Rectal smooth muscle tissue (tissue), 1 donor: ENCODE measurements around the gene ELMO1.

Experiments used
- H3K27ac ChIP-seq: one replicate; pipeline ENCODE4 v1.7.0; 2013; ENCODE audit warnings: low read depth, low read length, inconsistent platforms
- H3K27me3 ChIP-seq: one replicate; pipeline ENCODE4 v1.7.0; 2013; ENCODE audit warnings: low read length; ENCODE audit not compliant: control insufficient read depth, insufficient read depth
- H3K36me3 ChIP-seq: one replicate; pipeline ENCODE4 v1.7.0; 2013; ENCODE audit warnings: low read length; ENCODE audit not compliant: control insufficient read depth, insufficient read depth
- H3K4me1 ChIP-seq: one replicate; pipeline ENCODE4 v1.7.0; 2013; ENCODE audit warnings: low read length; ENCODE audit not compliant: control insufficient read depth, insufficient read depth
- H3K4me3 ChIP-seq: one replicate; pipeline ENCODE4 v1.7.0; 2013; ENCODE audit warnings: low read length
- H3K9ac ChIP-seq: one replicate; pipeline ENCODE4 v1.7.0; 2013; ENCODE audit warnings: low read length

ELMO1 gene

DNA sequence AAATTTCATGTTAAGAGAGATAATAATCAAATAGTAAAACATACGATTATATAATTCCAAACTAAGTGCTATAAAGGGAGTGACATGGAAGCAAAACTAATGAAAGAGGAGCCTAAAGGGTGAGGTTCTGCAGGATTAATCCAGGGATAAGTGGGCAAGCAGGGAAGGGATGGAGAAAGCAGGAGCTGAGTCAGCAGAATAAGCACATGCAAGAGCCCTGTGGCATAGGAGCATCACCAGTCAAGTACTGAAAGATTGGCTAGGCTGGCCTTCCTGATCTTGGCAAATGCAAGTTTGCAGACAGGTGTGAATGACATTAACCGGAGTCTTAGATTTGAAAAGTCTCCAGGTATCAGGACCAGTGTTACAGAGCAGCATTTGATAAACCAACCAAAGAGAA lies 336.4 kb downstream of the ELMO1 start:
- no peak overlapping the region for H3K9ac ChIP-seq
- no peak overlapping the region for H3K4me3 ChIP-seq
- H3K27ac ChIP-seq: no peak overlapping the region
- peaks cover 3% of the 10 kb centered on the region for H3K4me1 ChIP-seq
- H3K27me3 ChIP-seq: no peaks in the 10 kb centered on the region
- no peaks in the 10 kb centered on the region for H3K36me3 ChIP-seq

- no peak overlapping the region for H3K4me3 ChIP-seq
- no peaks in the 10 kb centered on the region for H3K27me3 ChIP-seq
- no peak overlapping the region for H3K9ac ChIP-seq
- H3K4me1 ChIP-seq: peaks cover 3% of the 10 kb centered on the region
- H3K36me3 ChIP-seq: no peaks in the 10 kb centered on the region
- no peak overlapping the region for H3K27ac ChIP-seq
Measured at GRCh38 chr7:37111459-37111858, 337.2 kb downstream of the ELMO1 start.

GRCh38 chr7:37110660-37111424 lies 337.8 kb downstream of the ELMO1 start:
- Histone ChIP-seq H3K4me3 (no peak overlapping the region), H3K27me3 (no peaks in the 10 kb centered on the region), H3K9ac (no peak overlapping the region), H3K4me1 (peaks cover 3% of the 10 kb centered on the region), H3K36me3 (no peaks in the 10 kb centered on the region), H3K27ac (no peak overlapping the region)

- Histone ChIP-seq H3K36me3 (no peaks in the 10 kb centered on the region), H3K27me3 (no peaks in the 10 kb centered on the region), H3K9ac (no peak overlapping the region), H3K27ac (no peak overlapping the region), H3K4me3 (no peak overlapping the region), H3K4me1 (peaks cover 3% of the 10 kb centered on the region)
Measured at GRCh38 chr7:37109843-37110242, 338.8 kb downstream of the ELMO1 start.

DNA sequence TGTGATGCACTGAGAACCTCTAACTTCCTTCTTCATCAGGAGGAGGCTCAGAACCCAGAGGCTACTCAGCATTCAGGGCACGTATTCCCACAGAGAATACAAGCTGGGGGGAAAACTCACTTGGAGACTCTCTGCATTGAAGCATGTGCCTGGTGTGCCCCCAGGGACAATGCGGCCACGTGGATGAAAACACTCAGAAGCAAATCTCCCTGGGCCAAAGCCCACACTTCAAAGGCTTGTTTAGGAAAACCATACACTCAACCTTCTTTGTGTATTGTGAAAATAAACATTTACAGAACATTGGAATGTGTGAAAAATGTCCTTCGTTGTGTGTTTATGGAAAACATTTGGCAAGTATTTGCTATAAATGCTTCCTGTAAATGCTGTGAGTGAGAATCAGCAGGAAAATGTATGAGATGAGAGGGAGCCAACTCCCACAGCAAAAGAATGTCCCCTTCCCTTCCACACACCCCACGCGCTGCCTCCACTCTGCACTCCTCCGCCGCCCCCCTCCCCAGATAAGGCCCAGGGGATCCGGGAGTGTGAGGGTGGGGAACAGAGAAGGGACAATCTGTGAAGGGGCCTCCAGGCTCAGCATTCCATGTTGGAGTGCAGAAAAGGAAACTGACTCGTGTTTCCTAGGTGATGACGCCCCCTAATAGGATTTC lies 339.5 kb downstream of the ELMO1 start:
- Histone ChIP-seq H3K36me3 (no peaks in the 10 kb centered on the region), H3K4me3 (no peak overlapping the region), H3K27ac (no peak overlapping the region), H3K4me1 (peaks cover 3% of the 10 kb centered on the region), H3K27me3 (no peaks in the 10 kb centered on the region), H3K9ac (no peak overlapping the region)

DNA sequence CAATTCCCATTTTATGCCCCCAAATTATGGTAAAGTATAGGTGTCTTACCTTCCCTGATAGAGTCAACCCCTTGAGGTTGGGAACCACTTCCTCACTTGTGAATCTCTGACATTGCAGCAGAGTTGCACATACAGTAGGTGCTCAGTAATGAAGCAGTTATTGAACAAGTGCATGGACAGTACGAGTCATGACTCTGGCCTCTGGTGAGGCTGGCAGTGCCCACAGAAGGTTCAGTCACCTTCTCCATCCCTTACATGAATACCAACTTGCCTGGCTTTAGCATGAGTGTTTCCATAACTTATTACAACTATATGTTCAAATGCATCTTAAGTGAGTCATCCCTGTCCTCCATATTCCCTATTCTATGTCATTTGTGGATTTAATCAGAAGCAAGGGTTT lies 340.0 kb downstream of the ELMO1 start:
- Histone ChIP-seq H3K27ac (no peak overlapping the region), H3K4me3 (no peak overlapping the region), H3K9ac (no peak overlapping the region), H3K27me3 (no peaks in the 10 kb centered on the region), H3K36me3 (no peaks in the 10 kb centered on the region), H3K4me1 (peaks cover 3% of the 10 kb centered on the region)

- Histone ChIP-seq H3K27me3 (no peaks in the 10 kb centered on the region), H3K4me1 (peaks cover 3% of the 10 kb centered on the region), H3K36me3 (no peaks in the 10 kb centered on the region), H3K27ac (no peak overlapping the region), H3K9ac (no peak overlapping the region), H3K4me3 (no peak overlapping the region)
Measured at GRCh38 chr7:37107047-37107750, 341.5 kb downstream of the ELMO1 start.

- H3K36me3 ChIP-seq: no peaks in the 10 kb centered on the region
- H3K4me1 ChIP-seq: peaks cover 3% of the 10 kb centered on the region
- no peak overlapping the region for H3K27ac ChIP-seq
- H3K9ac ChIP-seq: no peak overlapping the region
- no peaks in the 10 kb centered on the region for H3K27me3 ChIP-seq
- H3K4me3 ChIP-seq: no peak overlapping the region
Measured at GRCh38 chr7:37105762-37106161, 342.9 kb downstream of the ELMO1 start.

- peaks cover 3% of the 10 kb centered on the region for H3K4me1 ChIP-seq
- no peak overlapping the region for H3K27ac ChIP-seq
- H3K36me3 ChIP-seq: no peaks in the 10 kb centered on the region
- H3K4me3 ChIP-seq: no peak overlapping the region
- no peak overlapping the region for H3K9ac ChIP-seq
- no peaks in the 10 kb centered on the region for H3K27me3 ChIP-seq
Measured at GRCh38 chr7:37104822-37105518, 343.7 kb downstream of the ELMO1 start.

DNA sequence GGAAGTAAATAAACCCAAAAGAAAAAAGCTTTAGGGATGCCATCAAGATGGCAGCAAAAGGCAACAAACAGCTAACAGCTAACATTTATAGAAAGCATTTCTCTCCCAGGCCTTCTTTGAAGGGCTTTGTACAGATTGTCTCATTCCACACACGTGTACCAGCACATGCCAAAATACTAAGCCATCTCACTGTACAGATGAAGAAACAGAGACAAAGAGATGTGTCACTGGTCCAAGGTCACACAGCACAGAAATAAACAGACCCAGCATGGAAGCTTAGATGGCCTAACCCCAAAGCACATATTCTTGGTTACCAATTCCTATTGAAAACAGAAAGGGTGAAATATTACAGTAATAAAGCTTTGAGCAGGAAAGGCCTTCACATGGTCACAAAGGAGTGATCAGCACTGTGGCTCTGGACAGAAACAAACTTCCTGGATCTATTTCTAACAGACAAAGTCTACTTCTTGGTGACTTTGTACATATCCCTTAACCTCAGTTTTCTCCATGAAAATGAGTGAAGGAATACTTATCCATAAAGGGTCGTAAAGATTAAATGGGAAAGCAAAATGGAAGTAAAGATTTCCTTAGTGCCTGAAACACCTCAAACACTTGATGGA lies 346.0 kb downstream of the ELMO1 start:
- H3K4me3 ChIP-seq: no peak overlapping the region
- no peaks in the 10 kb centered on the region for H3K27me3 ChIP-seq
- H3K36me3 ChIP-seq: no peaks in the 10 kb centered on the region
- no peaks in the 10 kb centered on the region for H3K4me1 ChIP-seq
- H3K27ac ChIP-seq: no peak overlapping the region
- H3K9ac ChIP-seq: no peak overlapping the region

- no peak overlapping the region for H3K4me3 ChIP-seq
- H3K27ac ChIP-seq: no peak overlapping the region
- H3K36me3 ChIP-seq: no peaks in the 10 kb centered on the region
Measured at GRCh38 chr7:37100735-37101331, 347.8 kb downstream of the ELMO1 start.

More at GRCh38 chr7:37100735-37101331, 347.8 kb downstream of the ELMO1 start:
- Histone ChIP-seq H3K27me3 (no peaks in the 10 kb centered on the region), H3K9ac (no peak overlapping the region), H3K4me1 (no peaks in the 10 kb centered on the region)
